ENCODE data around the gene RNF10.

The RNF10 gene

GRCh38 chr12:120500581-120500980 is 33.6 kb upstream of the RNF10 start:
- no peak for TF ChIP-seq GATA3 (IDR thresholded peaks at IDR 0.05; ENCODE audit: low read depth, low read length)
- no peak for TF ChIP-seq GATA2 (IDR thresholded peaks at IDR 0.05; ENCODE audit: low read depth, low read length)

DNA sequence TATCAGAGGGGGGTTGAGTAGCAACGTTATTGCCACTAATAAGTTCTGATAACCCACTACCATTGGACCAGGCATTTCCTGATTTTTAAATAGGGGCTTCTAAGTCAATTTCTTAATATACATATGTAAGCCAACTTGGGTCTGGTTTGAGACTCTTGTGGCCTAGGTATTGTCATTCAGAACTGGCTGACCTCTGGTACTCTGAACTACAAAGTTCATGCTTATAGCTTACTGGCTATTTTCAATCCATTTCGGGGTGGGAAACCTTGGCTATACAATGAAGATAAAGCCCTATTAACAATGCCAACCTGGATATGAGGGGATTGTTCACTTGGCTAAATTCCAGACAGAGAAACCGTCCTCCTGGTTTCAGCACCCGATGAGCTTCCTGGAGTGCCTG is 29.6 kb upstream of the RNF10 start:
- no peak for TF ChIP-seq GATA2 (IDR thresholded peaks at IDR 0.05; ENCODE audit: low read depth, low read length)
- TF ChIP-seq GATA3 (IDR thresholded peaks at IDR 0.05; ENCODE audit: low read depth, low read length), result no peak

GRCh38 chr12:120508537-120508936 is 25.6 kb upstream of the RNF10 start:
- TF ChIP-seq GATA3 (IDR thresholded peaks at IDR 0.05; ENCODE audit: low read depth, low read length), result no peak
- no peak for TF ChIP-seq GATA2 (IDR thresholded peaks at IDR 0.05; ENCODE audit: low read depth, low read length)

DNA sequence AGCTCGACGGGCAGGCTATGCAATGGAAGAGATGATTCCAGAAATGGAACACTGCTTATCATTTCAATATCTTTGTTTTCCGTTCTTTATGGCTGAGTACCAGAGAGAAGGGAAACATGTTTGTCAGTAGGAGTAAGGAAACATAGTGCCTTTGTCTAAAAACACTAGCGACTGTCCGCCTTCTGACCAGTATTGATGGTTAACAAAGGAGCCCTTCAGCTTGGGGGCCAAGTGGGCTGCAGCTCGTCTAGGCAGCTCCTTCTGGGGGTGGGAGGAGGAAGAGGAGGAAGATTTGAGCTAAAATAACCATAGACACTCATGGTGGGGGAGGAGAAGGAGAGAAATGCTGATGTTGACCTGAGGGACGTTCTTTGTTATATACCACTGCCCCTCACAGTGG is 20.2 kb upstream of the RNF10 start:
- no peak for TF ChIP-seq GATA2 (IDR thresholded peaks at IDR 0.05; ENCODE audit: low read depth, low read length)
- no peak for TF ChIP-seq GATA3 (IDR thresholded peaks at IDR 0.05; ENCODE audit: low read depth, low read length)

DNA sequence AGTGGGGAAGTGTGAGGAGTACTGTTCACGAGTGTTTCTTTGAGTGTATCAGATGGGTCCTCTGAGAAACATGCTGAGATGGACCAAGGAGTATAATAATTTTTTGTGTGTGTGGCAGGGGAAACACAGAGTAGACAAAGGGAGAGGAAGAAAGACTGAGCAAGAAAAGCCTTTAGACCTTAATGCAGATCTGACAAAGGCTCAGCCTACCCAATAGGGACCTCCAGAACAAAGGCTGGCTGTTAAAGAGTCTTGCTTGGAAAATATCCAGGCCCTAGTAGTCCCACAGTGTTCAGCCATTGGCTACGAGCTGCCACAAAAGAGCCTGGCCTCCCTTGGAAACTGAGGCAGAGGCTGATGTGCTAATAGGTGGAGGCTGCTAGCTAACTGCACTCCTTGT is 18.7 kb upstream of the RNF10 start:
- TF ChIP-seq GATA2 (IDR thresholded peaks at IDR 0.05; ENCODE audit: low read depth, low read length), result no peak
- no peak for TF ChIP-seq GATA3 (IDR thresholded peaks at IDR 0.05; ENCODE audit: low read depth, low read length)

- TF ChIP-seq GATA2 (IDR thresholded peaks at IDR 0.05; ENCODE audit: low read depth, low read length) (no peak), GATA3 (IDR thresholded peaks at IDR 0.05; ENCODE audit: low read depth, low read length) (no peak)
Observed at GRCh38 chr12:120522568-120522967, 11.6 kb upstream of the RNF10 start.

GRCh38 chr12:120528861-120529525 is 5.2 kb upstream of the RNF10 start, which contains the start of gene COQ5:
Gene COQ5 (minus strand): TSS chr12:120529158. CDS start chr12:120529141, 17 bp downstream.
- no peak for TF ChIP-seq GATA3 (IDR thresholded peaks at IDR 0.05; ENCODE audit: low read depth, low read length)
- peak; percentile 80 for TF ChIP-seq GATA2 (IDR thresholded peaks at IDR 0.05; ENCODE audit: low read depth, low read length)

GRCh38 chr12:120529641-120530417 is 4.3 kb upstream of the RNF10 start:
- TF ChIP-seq GATA2 (IDR thresholded peaks at IDR 0.05; ENCODE audit: low read depth, low read length) (no peak), GATA3 (IDR thresholded peaks at IDR 0.05; ENCODE audit: low read depth, low read length) (no peak)

DNA sequence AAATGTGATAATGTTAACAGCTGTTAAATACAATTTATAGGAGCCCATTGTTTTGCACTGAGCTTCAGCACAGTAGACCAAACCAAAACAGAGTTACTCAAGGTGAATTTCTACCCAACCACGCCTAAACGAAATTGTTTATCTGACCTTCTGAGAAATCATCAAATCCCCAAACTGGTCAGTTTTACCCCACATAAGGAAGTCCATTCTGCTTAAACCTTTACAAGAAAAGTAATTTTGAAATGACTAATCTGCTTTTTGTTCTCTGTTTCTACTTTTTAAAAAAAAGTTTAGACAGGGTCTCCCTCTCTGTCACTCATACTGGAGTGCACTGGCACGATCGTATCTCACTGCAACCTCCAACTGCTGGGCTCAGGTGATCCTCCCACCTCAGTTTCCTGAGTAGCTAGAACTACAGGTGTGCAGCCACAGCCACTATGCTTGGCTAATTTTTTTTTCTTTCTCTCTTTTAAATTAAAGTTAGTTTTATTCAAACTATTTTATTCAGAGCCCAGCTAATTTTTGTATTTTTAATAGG is 1.4 kb upstream of the RNF10 start:
- TF ChIP-seq GATA3 (IDR thresholded peaks at IDR 0.05; ENCODE audit: low read depth, low read length), result no peak

DNA sequence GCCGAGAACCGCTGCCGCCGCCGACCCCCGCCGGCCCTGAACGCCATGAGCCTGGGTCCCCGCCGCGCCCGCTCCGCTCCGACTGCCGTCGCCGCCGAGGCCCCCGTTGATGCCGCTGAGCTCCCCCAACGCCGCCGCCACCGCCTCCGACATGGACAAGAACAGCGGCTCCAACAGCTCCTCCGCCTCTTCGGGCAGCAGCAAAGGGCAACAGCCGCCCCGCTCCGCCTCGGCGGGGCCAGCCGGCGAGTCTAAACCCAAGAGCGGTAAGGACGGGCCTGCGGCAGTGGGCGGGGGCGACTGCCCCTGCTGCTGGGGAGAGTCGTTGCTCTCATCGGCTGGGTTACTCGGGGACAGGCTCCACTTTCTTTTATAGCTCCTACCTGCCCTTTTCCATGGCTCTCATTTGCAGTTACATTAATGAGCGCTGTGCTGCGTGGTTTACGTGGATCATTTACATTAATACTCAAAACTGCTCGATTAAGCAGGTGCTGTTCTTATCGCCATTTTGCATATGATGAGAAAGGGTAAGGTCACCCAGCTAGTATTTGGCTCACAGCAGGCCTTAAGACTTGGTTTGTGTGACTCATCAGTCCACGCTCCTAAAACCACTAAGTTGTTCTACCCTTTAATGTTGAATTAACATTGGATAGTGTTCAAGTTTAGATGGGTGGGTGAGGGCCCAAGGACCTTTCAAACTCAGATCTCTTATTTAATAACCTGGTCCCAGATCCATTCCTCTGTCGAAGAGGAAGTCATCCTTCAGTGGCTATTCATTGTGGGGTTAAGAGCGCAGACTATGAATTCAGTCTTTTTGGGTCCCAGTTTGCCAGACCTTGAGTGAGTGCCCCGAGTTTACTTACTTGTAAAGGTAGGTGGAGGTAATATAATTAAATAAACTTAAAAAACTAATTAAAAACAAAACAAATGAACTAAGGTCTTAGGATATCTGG is 823 bp downstream of the RNF10 start:
- TF ChIP-seq GATA3 (IDR thresholded peaks at IDR 0.05; ENCODE audit: low read depth, low read length) (no peak), GATA2 (IDR thresholded peaks at IDR 0.05; ENCODE audit: low read depth, low read length) (no peak)

DNA sequence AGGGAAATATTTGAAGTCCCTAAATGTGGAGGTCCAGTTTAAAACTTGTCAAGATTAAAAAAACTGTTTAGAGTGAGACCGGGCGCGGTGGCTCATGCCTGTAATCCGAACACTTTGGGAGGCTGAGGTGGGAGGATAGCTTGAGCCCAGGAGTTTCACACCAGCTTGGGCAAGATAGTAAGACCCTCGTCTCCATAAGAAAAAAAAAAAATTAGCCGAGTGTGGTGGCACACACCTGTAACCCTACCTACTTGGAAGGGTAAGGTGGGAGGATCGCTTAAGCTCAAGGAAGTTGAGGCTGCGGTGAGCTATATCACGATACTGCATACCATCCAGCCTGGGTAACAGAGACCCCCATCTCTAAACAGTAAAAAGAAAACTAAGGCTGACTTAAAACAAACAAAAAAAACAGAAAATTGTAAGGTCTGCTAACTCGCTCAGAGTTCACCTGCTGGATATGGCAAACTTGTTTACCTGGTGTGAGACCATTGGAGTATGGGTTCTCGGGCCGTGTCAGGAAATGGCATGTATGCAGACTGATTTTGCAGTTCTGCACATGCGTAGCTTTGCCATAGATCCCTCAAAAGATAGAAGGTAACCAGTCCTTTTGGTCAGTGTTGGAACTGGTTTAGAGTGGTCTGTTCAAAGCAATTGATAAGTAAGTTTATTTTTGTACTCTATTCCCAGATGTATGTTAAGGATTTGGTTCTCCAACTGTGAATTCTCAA is 2.1 kb downstream of the RNF10 start:
- peak; percentile 58; the same call in 1 of the 2 replicates for TF ChIP-seq GATA2 (IDR thresholded peaks at IDR 0.05; ENCODE audit: low read depth, low read length)
- no peak for TF ChIP-seq GATA3 (IDR thresholded peaks at IDR 0.05; ENCODE audit: low read depth, low read length)

DNA sequence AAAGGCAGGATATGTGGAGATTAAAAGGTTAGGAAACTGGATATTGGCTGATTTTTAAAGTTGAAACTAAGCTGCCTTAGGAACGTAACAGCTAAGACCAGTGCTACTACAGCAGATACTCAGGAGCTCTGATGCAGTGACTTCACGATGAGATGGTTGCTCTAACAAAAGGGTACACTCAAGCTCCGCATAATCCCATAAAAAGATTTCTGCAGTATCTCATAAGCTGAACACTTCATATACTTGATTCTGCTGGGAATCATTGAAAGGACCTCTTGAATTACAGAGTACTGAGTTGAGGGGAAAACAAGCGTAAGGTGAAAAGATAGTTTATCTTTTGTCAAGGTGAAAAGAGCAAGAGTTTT is 3.7 kb downstream of the RNF10 start:
- TF ChIP-seq GATA2 (IDR thresholded peaks at IDR 0.05; ENCODE audit: low read depth, low read length) (no peak), GATA3 (IDR thresholded peaks at IDR 0.05; ENCODE audit: low read depth, low read length) (no peak)
